Activated CD4-positive, alpha-beta T cell treated with anti-CD3 and anti-CD28 coated beads for 36 hours (primary cell): ENCODE data around the gene NUCB2. TPM values are rescaled to one million over a fixed set of nuclear protein-coding genes. Genes with fewer than 3 reads are reported as not detected.
"Not testable (repeated sequence)": the region's sequence is repeated elsewhere in the genome, so short reads cannot be mapped to it uniquely, and the experiment has no call there.

Experiments
- ATAC-seq: fragments of 200-7000 bp; cut with Tn5 transposase; one replicate; pipeline ENCODE4 v1.10.0; 2021; ENCODE audit warnings: mild to moderate bottlenecking, moderate library complexity
- CTCF ChIA-PET: fragments of 350-600 bp; sonication (Branson Sonifier 250); formaldehyde crosslinking; loops from one replicate; lab custom pipeline; 2021; ENCODE audit warnings: antibody characterized with exemption; lab: Charles Lee
- POLR2A ChIA-PET: fragments of 350-600 bp; sonication (Branson Sonifier 250); formaldehyde crosslinking; loops from one replicate; lab custom pipeline; 2021; ENCODE audit warnings: antibody characterized with exemption, inconsistent platforms; lab: Charles Lee
- DNase-seq: peaks from one replicate; pipeline ENCODE4 v3.0.0-alpha.2; 2020
- H3K27ac Mint-ChIP-seq: one replicate; pipeline ENCODE4 v1.8.0; 2021; ENCODE audit warnings: mixed read lengths
- H3K27me3 Mint-ChIP-seq: one replicate; pipeline ENCODE4 v1.8.0; 2021; ENCODE audit warnings: mixed read lengths
- H3K36me3 Mint-ChIP-seq: one replicate; pipeline ENCODE4 v1.8.0; 2021; ENCODE audit warnings: low read depth, mixed read lengths
- H3K4me1 Mint-ChIP-seq: one replicate; pipeline ENCODE4 v1.8.0; 2021; ENCODE audit warnings: mixed read lengths
- H3K4me3 Mint-ChIP-seq: one replicate; pipeline ENCODE4 v1.8.0; 2021; ENCODE audit warnings: mild to moderate bottlenecking, moderate library complexity, mixed read lengths
- H3K9me3 Mint-ChIP-seq: one replicate; pipeline ENCODE4 v1.8.0; 2021; ENCODE audit warnings: low read depth, mixed read lengths
- intact Hi-C, 2 experiments: fragments of 100-400 bp; cut with DNase I in 1 of 2; cut with micrococcal nuclease in 1 of 2; formaldehyde crosslinking; loops; one replicate each; pipeline versions ENCODE4 v1.14.2 to v1.15.1; 2022 to 2024; cut with DNase I, micrococcal nuclease
- total RNA-seq, 2 experiments: library from RNA; stranded (reverse); gene quantifications; one replicate each; pipeline ENCODE4 v1.2.3, GENCODE V29; 2021

The NUCB2 gene
- total RNA-seq, 2 experiments from 2014 or later = 45.0 to 59.9 TPM

- ChIA-PET POLR2A (interaction anchor here (0.6 kb wide), 1 partner anchor 25 kb away, joined by 3 read pairs; no protein-coding TSS in a partner anchor), CTCF (interaction anchor here (1.1 kb wide), 1 partner anchor 41 kb away, joined by 3 read pairs; no protein-coding TSS in a partner anchor)
- Mint-ChIP-seq H3K4me3 (no peak overlapping the region), H3K36me3 (no peaks in the 10 kb centered on the region), H3K27me3 (peaks cover 13% of the 10 kb centered on the region), H3K4me1 (no peaks in the 10 kb centered on the region), H3K27ac (no peak overlapping the region), H3K9me3 (no peaks in the 10 kb centered on the region)
- DNase-seq (no peak), ATAC-seq (no peak)
- intact Hi-C loops = no loop called here
Measured at GRCh38 chr11:17250561-17251350, 25.8 kb upstream of the NUCB2 start.

GRCh38 chr11:17252704-17253103 is 23.8 kb upstream of the NUCB2 start:
- peaks cover 10% of the 10 kb centered on the region for H3K27me3 Mint-ChIP-seq
- H3K4me1 Mint-ChIP-seq = peaks cover 11% of the 10 kb centered on the region
- intact Hi-C loops = no loop called here
- no peaks in the 10 kb centered on the region for H3K9me3 Mint-ChIP-seq
- H3K4me3 Mint-ChIP-seq = no peak overlapping the region
- no peak overlapping the region for H3K27ac Mint-ChIP-seq
- no peak for DNase-seq
- no peaks in the 10 kb centered on the region for H3K36me3 Mint-ChIP-seq
- ChIA-PET CTCF (no interaction called here), POLR2A (no interaction called here)
- ATAC-seq = no peak

GRCh38 chr11:17256512-17256911 is 20.0 kb upstream of the NUCB2 start:
- peak; percentile 87 for ATAC-seq
- H3K4me3 Mint-ChIP-seq = no peak overlapping the region

GRCh38 chr11:17257196-17257595 is 19.3 kb upstream of the NUCB2 start:
- ATAC-seq (peak; percentile 36), DNase-seq (no peak)
- Mint-ChIP-seq H3K27ac (no peak overlapping the region), H3K36me3 (no peaks in the 10 kb centered on the region), H3K27me3 (peaks cover 1% of the 10 kb centered on the region), H3K4me1 (peaks cover 19% of the 10 kb centered on the region), H3K9me3 (no peaks in the 10 kb centered on the region), H3K4me3 (no peak overlapping the region)
- ChIA-PET CTCF (interaction anchor here (0.8 to 1.9 kb wide), 3 partner anchors 12 to 27 kb away, joined by 3 to 4 read pairs (median 3); no protein-coding TSS in a partner anchor), POLR2A (no interaction called here)
- intact Hi-C loops = loop anchor here in 1 of 2 experiments (2.0 kb wide), 1 partner anchor 40 kb away; no protein-coding TSS in a partner anchor

More at GRCh38 chr11:17256512-17256911, 20.0 kb upstream of the NUCB2 start:
- H3K9me3 Mint-ChIP-seq = no peaks in the 10 kb centered on the region
- peak overlapping the region; percentile 5 for H3K27ac Mint-ChIP-seq
- peaks cover 1% of the 10 kb centered on the region for H3K27me3 Mint-ChIP-seq
- ChIA-PET POLR2A (no interaction called here), CTCF (interaction anchor here (1.1 to 1.9 kb wide), 2 partner anchors 19 to 26 kb away, joined by 3 to 4 read pairs; no protein-coding TSS in a partner anchor)
- H3K36me3 Mint-ChIP-seq = no peaks in the 10 kb centered on the region
- intact Hi-C loops = loop anchor here in 1 of 2 experiments (1.0 to 2.0 kb wide), 2 partner anchors 25 to 40 kb away; no protein-coding TSS in a partner anchor
- no peak for DNase-seq
- H3K4me1 Mint-ChIP-seq = peaks cover 19% of the 10 kb centered on the region

GRCh38 chr11:17258670-17259069 is 17.9 kb upstream of the NUCB2 start:
- no peak for DNase-seq
- Mint-ChIP-seq H3K27ac (no peak overlapping the region), H3K36me3 (no peaks in the 10 kb centered on the region), H3K27me3 (peaks cover 2% of the 10 kb centered on the region), H3K4me1 (peaks cover 23% of the 10 kb centered on the region), H3K9me3 (no peaks in the 10 kb centered on the region), H3K4me3 (no peak overlapping the region)
- ATAC-seq = no peak
- ChIA-PET POLR2A (no interaction called here), CTCF (interaction anchor here (1.9 kb wide), 1 partner anchor 28 kb away, joined by 4 read pairs; no protein-coding TSS in a partner anchor)
- intact Hi-C loops = loop anchor here in 1 of 2 experiments (1.0 kb wide), 1 partner anchor 9 kb away; no protein-coding TSS in a partner anchor

- Mint-ChIP-seq H3K4me1 (peaks cover 25% of the 10 kb centered on the region), H3K9me3 (no peaks in the 10 kb centered on the region), H3K27me3 (peaks cover 4% of the 10 kb centered on the region), H3K36me3 (no peaks in the 10 kb centered on the region), H3K4me3 (no peak overlapping the region), H3K27ac (no peak overlapping the region)
- intact Hi-C loops = no loop called here
- ChIA-PET CTCF (interaction anchor here (1.6 kb wide), 1 partner anchor 10 kb away, joined by 4 read pairs; no protein-coding TSS in a partner anchor), POLR2A (interaction anchor here (0.6 kb wide), 1 partner anchor 1373 kb away, joined by 3 read pairs; no protein-coding TSS in a partner anchor)
- DNase-seq (no peak), ATAC-seq (peak; percentile 31)
Measured at GRCh38 chr11:17259519-17259918, 17.0 kb upstream of the NUCB2 start.

GRCh38 chr11:17260020-17260419 is 16.5 kb upstream of the NUCB2 start:
- DNase-seq = no peak
- H3K4me3 Mint-ChIP-seq = no peak overlapping the region
- ChIA-PET CTCF (interaction anchor here (1.6 kb wide), 1 partner anchor 11 kb away, joined by 4 read pairs; no protein-coding TSS in a partner anchor), POLR2A (interaction anchor here (0.6 kb wide), 1 partner anchor 1373 kb away, joined by 3 read pairs; no protein-coding TSS in a partner anchor)
- ATAC-seq = no peak
- H3K36me3 Mint-ChIP-seq = no peaks in the 10 kb centered on the region
- peaks cover 25% of the 10 kb centered on the region for H3K4me1 Mint-ChIP-seq
- H3K27me3 Mint-ChIP-seq = peaks cover 4% of the 10 kb centered on the region
- no peaks in the 10 kb centered on the region for H3K9me3 Mint-ChIP-seq
- intact Hi-C loops = no loop called here
- H3K27ac Mint-ChIP-seq = no peak overlapping the region

- ATAC-seq (no peak), DNase-seq (no peak)
- peaks cover 22% of the 10 kb centered on the region for H3K4me1 Mint-ChIP-seq
- intact Hi-C loops = no loop called here
- H3K9me3 Mint-ChIP-seq = no peaks in the 10 kb centered on the region
- no peaks in the 10 kb centered on the region for H3K36me3 Mint-ChIP-seq
- H3K27ac Mint-ChIP-seq = no peak overlapping the region
- CTCF ChIA-PET = interaction anchor here (0.6 kb wide), 1 partner anchor 18 kb away, joined by 4 read pairs; no protein-coding TSS in a partner anchor
- H3K27me3 Mint-ChIP-seq = peaks cover 6% of the 10 kb centered on the region
- no peak overlapping the region for H3K4me3 Mint-ChIP-seq
- POLR2A ChIA-PET = interaction anchor here (0.6 kb wide), 1 partner anchor 13 kb away, joined by 3 read pairs; the partner anchor contains the start of gene NUCB2
Measured at GRCh38 chr11:17263769-17264168, 12.8 kb upstream of the NUCB2 start.

GRCh38 chr11:17266781-17267180 is 9.8 kb upstream of the NUCB2 start:
- no peak for DNase-seq
- intact Hi-C loops = loop anchor here in 1 of 2 experiments (1.0 kb wide), 1 partner anchor 8 kb away; no protein-coding TSS in a partner anchor
- H3K4me1 Mint-ChIP-seq = peaks cover 14% of the 10 kb centered on the region
- H3K27me3 Mint-ChIP-seq = peaks cover 6% of the 10 kb centered on the region
- H3K36me3 Mint-ChIP-seq = no peaks in the 10 kb centered on the region
- ATAC-seq = no peak
- no peak overlapping the region for H3K4me3 Mint-ChIP-seq
- no peak overlapping the region for H3K27ac Mint-ChIP-seq
- ChIA-PET POLR2A (no interaction called here), CTCF (interaction anchor here (0.6 to 1.7 kb wide), 3 partner anchors 9 to 37 kb away, joined by 3 to 12 read pairs (median 4); no protein-coding TSS in a partner anchor)
- H3K9me3 Mint-ChIP-seq = no peaks in the 10 kb centered on the region

GRCh38 chr11:17267576-17267975 is 9.0 kb upstream of the NUCB2 start:
- POLR2A ChIA-PET = interaction anchor here (1.0 kb wide), 1 partner anchor 8 kb away, joined by 4 read pairs; the partner anchor contains the start of gene NUCB2
- H3K27ac Mint-ChIP-seq = no peak overlapping the region
- intact Hi-C loops = loop anchor here in 1 of 2 experiments (1.0 kb wide), 1 partner anchor 9 kb away; no protein-coding TSS in a partner anchor
- peak; percentile 32 for DNase-seq
- H3K4me1 Mint-ChIP-seq = peaks cover 14% of the 10 kb centered on the region
- CTCF ChIA-PET = interaction anchor here (0.6 to 1.7 kb wide), 3 partner anchors 8 to 38 kb away, joined by 3 to 12 read pairs (median 4); no protein-coding TSS in a partner anchor
- H3K4me3 Mint-ChIP-seq = no peak overlapping the region
- no peaks in the 10 kb centered on the region for H3K36me3 Mint-ChIP-seq
- peak; percentile 91 for ATAC-seq
- peaks cover 6% of the 10 kb centered on the region for H3K27me3 Mint-ChIP-seq
- no peaks in the 10 kb centered on the region for H3K9me3 Mint-ChIP-seq

GRCh38 chr11:17268500-17268899 is 8.0 kb upstream of the NUCB2 start:
- H3K9me3 Mint-ChIP-seq = not testable (repeated sequence)

More at GRCh38 chr11:17268500-17268899, 8.0 kb upstream of the NUCB2 start:
- H3K27ac Mint-ChIP-seq, POLR2A ChIA-PET, H3K27me3 Mint-ChIP-seq, H3K4me3 Mint-ChIP-seq, H3K36me3 Mint-ChIP-seq, DNase-seq, ATAC-seq, intact Hi-C loops: not testable (repeated sequence)
- CTCF ChIA-PET = interaction anchor here (1.7 kb wide), 1 partner anchor 39 kb away, joined by 12 read pairs; no protein-coding TSS in a partner anchor
- H3K4me1 Mint-ChIP-seq = peaks cover 12% of the 10 kb centered on the region
